Spleen (tissue), 13 donors: ENCODE measurements around the gene VPS29. TPM values are rescaled to one million over a fixed set of nuclear protein-coding genes. Genes with fewer than 3 reads are reported as not detected.

Source experiments
- DNase-seq: peaks from one replicate; pipeline ENCODE4 v3.0.0-alpha.2; 2020
- H3K27ac ChIP-seq, 8 donors: fragments of 200-600 bp; sonication (generic) in 7 of 8; 1 replicate in 4 of 8; 2 replicates in 4 of 8; pipeline versions ENCODE4 v1.5.0 to v1.8.0; 2016 to 2021; ENCODE audit warnings: inconsistent platforms in 4 of 8, mild to moderate bottlenecking in 4 of 8, moderate library complexity in 1 of 8
- H3K27me3 ChIP-seq, 7 donors: fragments of 200-600 bp; sonication (generic) in 6 of 7; replicated peaks in 1 of 7; 1 replicate in 4 of 7; 2 replicates in 3 of 7; pipeline versions ENCODE4 v1.5.0 to v1.8.0; 2016 to 2021; ENCODE audit warnings: inconsistent platforms in 3 of 7, mild to moderate bottlenecking in 1 of 7
- H3K36me3 ChIP-seq, 6 donors: fragments of 200-600 bp; sonication (generic) in 5 of 6; 1 replicate in 4 of 6; 2 replicates in 2 of 6; pipeline versions ENCODE4 v1.5.0 to v1.8.0; 2016 to 2021; ENCODE audit warnings: inconsistent platforms in 2 of 6
- H3K4me1 ChIP-seq, 6 donors: fragments of 200-600 bp; sonication (generic) in 5 of 6; 1 replicate in 3 of 6; 2 replicates in 3 of 6; pipeline versions ENCODE4 v1.5.0 to v1.8.0; 2016 to 2021; ENCODE audit warnings: inconsistent platforms in 3 of 6
- H3K4me3 ChIP-seq, 8 donors: fragments of 200-600 bp; sonication (generic) in 7 of 8; 1 replicate in 4 of 8; 2 replicates in 4 of 8; pipeline versions ENCODE4 v1.5.0 to v1.8.0; 2016 to 2021; ENCODE audit warnings: inconsistent platforms in 4 of 8, mild to moderate bottlenecking in 4 of 8, moderate library complexity in 2 of 8
- H3K9me3 ChIP-seq, 8 donors: fragments of 200-600 bp; sonication (generic) in 7 of 8; 1 replicate in 4 of 8; 2 replicates in 4 of 8; pipeline versions ENCODE4 v1.5.0 to v1.8.0; 2016 to 2021; ENCODE audit warnings: inconsistent platforms in 4 of 8
- CTCF ChIP-seq, 11 experiments: fragments of 200-600 bp in 7 of 11; fragments of 450-650 bp in 4 of 11; sonication (generic) in 4 of 11; IDR thresholded peaks in 8 of 11; conservative IDR thresholded peaks in 3 of 11; 1 replicate in 7 of 11; 2 replicates in 4 of 11; pipeline versions ENCODE4 v1.4.0 to v1.8.0; 2016 to 2021; ENCODE audit warnings: antibody characterized with exemption in 11 of 11, inconsistent platforms in 4 of 11, mild to moderate bottlenecking in 1 of 11
- POLR2A ChIP-seq, 3 donors: fragments of 450-650 bp; IDR thresholded peaks; one replicate each; pipeline ENCODE4 v1.5.1; 2017; ENCODE audit warnings: antibody characterized with exemption in 3 of 3, mild to moderate bottlenecking in 1 of 3
- POLR2AphosphoS5 ChIP-seq, 3 donors: sonication (generic); formaldehyde crosslinking; IDR thresholded peaks; one replicate each; pipeline ENCODE4 v1.5.1; 2017; ENCODE audit warnings: antibody characterized with exemption in 3 of 3
- WGBS, 5 donors: extraction: QIAGEN DNeasy Blood & Tissue Kit in 3 of 5; methylation state at CpG; one replicate each; pipeline versions ENCODE4 v1.1.5 to v1.1.7; 2013 to 2018; 5-methylcytosine and 5-hydroxymethylcytosine counted together
- intact Hi-C: fragments of 100-400 bp; cut with DNase I; formaldehyde crosslinking; loops from one replicate; pipeline ENCODE4 v1.15.0; 2023; ENCODE audit warnings: low total_unique reads
- long read RNA-seq, 2 donors: transcript quantifications; one replicate each; lab custom pipeline, GENCODE V29; 2026
- polyA plus RNA-seq, 3 donors: library from polyadenylated mRNA; stranded (reverse); fragments of 200-250 nt; gene quantifications; one replicate each; pipeline ENCODE4 v1.2.1, GENCODE V29; 2013
- total RNA-seq, 7 donors: library from RNA; depleted of rRNA in 3 of 7; stranded (reverse); fragments of >200 nt in 3 of 7; fragmentation: NEBNext Ultra II Directional in 4 of 7; extraction: Animal tissue kit (Norgen Biotek cat#: 25700) in 4 of 7; gene quantifications; one replicate each; pipeline versions ENCODE4 v1.1.0 to v1.2.1, GENCODE V29; 2016 to 2021
- donor health status: healthy with polysubstance abuse.
- donor health status: DM: no; HTN: no; CAD: no; lungs with moderate emphysema.
- donor health status: DM: no; HTN: no; CAD: no.
- donor health status: Bipolar disorder and iron deficiency.
- donor health status: healthy.
- donor health status: DM: no; HTN: no; CAD: no.
- donor health status: DM: yes; HTN: yes; CAD: no.

Gene VPS29
- total RNA-seq (100 to 1,000 TPM in 4 of 7 donors, 10 to 100 TPM in 3; 77.9 to 131 (median 103) TPM), polyA plus RNA-seq (100 to 1,000 TPM; 152 to 228 (median 193) TPM)
- long read RNA-seq, donor 1, transcript VPS29-206 (4 exons, 1,523 nt), result major isoform, 43 of 95 reads
- long read RNA-seq, donor 1, partial matches to known transcripts, result 21 of 95 reads
- long read RNA-seq, donor 1, other reads (novel, unspliced or antisense), result 24 of 95 reads
- long read RNA-seq, donor 2, transcript VPS29-206 (4 exons, 1,523 nt), result major isoform, 39 of 86 reads
- long read RNA-seq, donor 2, partial matches to known transcripts, result 20 of 86 reads
- long read RNA-seq, donor 2, other reads (novel, unspliced or antisense), result 19 of 86 reads

GRCh38 chr12:110501752-110502738, at the start of gene VPS29, which contains the start of gene RAD9B:
Gene VPS29, minus strand, starts transcription at chr12:110502111. Its CDS starts 60 bp downstream, at chr12:110502051.
Gene RAD9B, plus strand, starts transcription at chr12:110502331. Its CDS starts 7 bp downstream, at chr12:110502338.
- peak within 1 kb of the TSS; percentile 90 to 99 (median 96) for H3K27ac ChIP-seq
- peaks cover 0 to 12% (median 0%) of the 10 kb centered on the region in 6 donors for H3K36me3 ChIP-seq
- peak within 1 kb of the TSS; percentile 58 to 98 (median 93) for H3K4me3 ChIP-seq
- H3K27me3 ChIP-seq, result no peaks in the 10 kb centered on the region
- WGBS, 5 donors, result 5 to 8% (median 7%) methylated on average over 55 to 61 of the region's 61 CpGs
- TF ChIP-seq POLR2A (IDR thresholded peaks at IDR 0.05) (peak; percentile 68 to 84 (median 79)), CTCF (IDR thresholded peaks at IDR 0.05 in 8 of 11, conservative IDR thresholded peaks at IDR 0.05 in 3 of 11) (peak in 4 of 11 experiments; percentile 1 to 28 (median 20)), POLR2AphosphoS5 (IDR thresholded peaks at IDR 0.05) (peak; percentile 99)
- intact Hi-C loops, result loop anchor here (10.0 kb wide), 1 partner anchor 47 kb away; the partner anchor contains the start of gene ARPC3
- peak; percentile 99 for DNase-seq
- no peaks in the 10 kb centered on the region for H3K9me3 ChIP-seq
- H3K4me1 ChIP-seq, result peaks cover 24 to 53% (median 42%) of the 10 kb centered on the region in 6 donors

GRCh38 chr12:110550981-110551380, 49.1 kb upstream of the VPS29 start:
- DNase-seq, result no peak
- intact Hi-C loops, result loop anchor here (5.0 kb wide), 1 partner anchor 46 kb away; no protein-coding TSS in a partner anchor
- H3K27ac ChIP-seq, result no peak overlapping the region
- H3K9me3 ChIP-seq, result no peaks in the 10 kb centered on the region
- no peak overlapping the region for H3K4me3 ChIP-seq
- WGBS, 5 donors, result 91 to 95% (median 91%) methylated on average over 4 of the region's 4 CpGs
- peaks cover 15 to 95% (median 31%) of the 10 kb centered on the region in 6 donors for H3K4me1 ChIP-seq
- no peak for TF ChIP-seq CTCF (IDR thresholded peaks at IDR 0.05 in 8 of 11, conservative IDR thresholded peaks at IDR 0.05 in 3 of 11)
- TF ChIP-seq POLR2A (IDR thresholded peaks at IDR 0.05), result no peak
- TF ChIP-seq POLR2AphosphoS5 (IDR thresholded peaks at IDR 0.05), result no peak
- H3K36me3 ChIP-seq, result peaks cover 0 to 46% (median 11%) of the 10 kb centered on the region in 6 donors
- no peaks in the 10 kb centered on the region for H3K27me3 ChIP-seq

- DNase-seq, result no peak
- TF ChIP-seq POLR2AphosphoS5 (IDR thresholded peaks at IDR 0.05), result no peak
- no peak for TF ChIP-seq CTCF (IDR thresholded peaks at IDR 0.05 in 8 of 11, conservative IDR thresholded peaks at IDR 0.05 in 3 of 11)
- TF ChIP-seq POLR2A (IDR thresholded peaks at IDR 0.05), result no peak
- H3K4me3 ChIP-seq, result no peak overlapping the region
- H3K36me3 ChIP-seq, result peaks cover 0 to 59% (median 21%) of the 10 kb centered on the region in 6 donors
- intact Hi-C loops, result loop anchor here (5.0 kb wide), 1 partner anchor 48 kb away; no protein-coding TSS in a partner anchor
- peaks cover 4 to 95% (median 28%) of the 10 kb centered on the region in 6 donors for H3K4me1 ChIP-seq
- H3K9me3 ChIP-seq, result no peaks in the 10 kb centered on the region
- peak overlapping the region in 3 of 8 donors; percentile 6 to 42 (median 42) for H3K27ac ChIP-seq
- 75 to 95% (median 87%) methylated on average over 2 of the region's 2 CpGs for WGBS, 5 donors
- H3K27me3 ChIP-seq, result no peaks in the 10 kb centered on the region
Measured at GRCh38 chr12:110549716-110550115, 47.8 kb upstream of the VPS29 start.
